Ectodermal cell (in vitro differentiated cells): Measurements from ENCODE around the gene ARHGAP18.

Experiments
- H3K27ac ChIP-seq: 2 replicates; pipeline ENCODE4 v1.7.0; 2013; ENCODE audit warnings: mild to moderate bottlenecking, low read depth, low read length; ENCODE audit not compliant: insufficient read depth, poor library complexity, severe bottlenecking
- H3K27me3 ChIP-seq: 2 replicates; pipeline ENCODE4 v1.7.0; 2013; ENCODE audit warnings: mild to moderate bottlenecking, low read length; ENCODE audit not compliant: insufficient read depth, control insufficient read depth, poor library complexity, severe bottlenecking
- H3K36me3 ChIP-seq: one replicate; pipeline ENCODE4 v1.7.0; 2013; ENCODE audit warnings: low read length; ENCODE audit not compliant: control insufficient read depth, insufficient read depth
- H3K4me1 ChIP-seq: one replicate; pipeline ENCODE4 v1.7.0; 2013; ENCODE audit warnings: low read length; ENCODE audit not compliant: control insufficient read depth, insufficient read depth
- H3K4me3 ChIP-seq: 2 replicates; pipeline ENCODE4 v1.7.0; 2013; ENCODE audit warnings: low read depth, low read length, control low read depth; ENCODE audit not compliant: insufficient read depth
- H3K9me3 ChIP-seq: 2 replicates; pipeline ENCODE4 v1.7.0; 2013; ENCODE audit warnings: mild to moderate bottlenecking, low read length, moderate library complexity; ENCODE audit not compliant: control insufficient read depth
- WGBS, 2 experiments: methylation state at CpG; one replicate each; pipeline ENCODE4 v1.1.7; 2013; ENCODE audit warnings: missing lambda C conversion rate in 2 of 2; 5-methylcytosine and 5-hydroxymethylcytosine counted together

ARHGAP18 gene

GRCh38 chr6:129551486-129551885 is 158.5 kb downstream of the ARHGAP18 start:
- Histone ChIP-seq H3K36me3 (no peaks in the 10 kb centered on the region), H3K9me3 (no peaks in the 10 kb centered on the region), H3K27me3 (no peaks in the 10 kb centered on the region), H3K27ac (no peak overlapping the region), H3K4me3 (no peak overlapping the region), H3K4me1 (no peaks in the 10 kb centered on the region)
- WGBS, 2 experiments = 88% methylated on average over 1 of the region's 1 CpG; no CpG with 5 or more reads in 1 of the 2 experiments

- H3K36me3 ChIP-seq = no peaks in the 10 kb centered on the region
- no peaks in the 10 kb centered on the region for H3K4me1 ChIP-seq
- no peak overlapping the region for H3K27ac ChIP-seq
- WGBS, 2 experiments = 94 to 97% methylated on average over 3 of the region's 4 CpGs
- no peaks in the 10 kb centered on the region for H3K9me3 ChIP-seq
- H3K4me3 ChIP-seq = no peak overlapping the region
- no peaks in the 10 kb centered on the region for H3K27me3 ChIP-seq
These were observed 163.3 kb downstream of the ARHGAP18 start for GRCh38 chr6:129546702-129547101.

GRCh38 chr6:129544892-129545612 is 164.9 kb downstream of the ARHGAP18 start:
- no peaks in the 10 kb centered on the region for H3K9me3 ChIP-seq
- H3K27ac ChIP-seq = no peak overlapping the region
- H3K36me3 ChIP-seq = no peaks in the 10 kb centered on the region
- no peaks in the 10 kb centered on the region for H3K4me1 ChIP-seq
- no peaks in the 10 kb centered on the region for H3K27me3 ChIP-seq
- H3K4me3 ChIP-seq = no peak overlapping the region
- WGBS, 2 experiments = 92 to 94% methylated on average over 8 of the region's 8 CpGs

GRCh38 chr6:129543981-129544380 is 166.0 kb downstream of the ARHGAP18 start:
- H3K27me3 ChIP-seq = no peaks in the 10 kb centered on the region
- no peaks in the 10 kb centered on the region for H3K9me3 ChIP-seq
- WGBS, 2 experiments = 94% methylated on average over 2 of the region's 2 CpGs; no CpG with 5 or more reads in 1 of the 2 experiments
- H3K4me3 ChIP-seq = no peak overlapping the region
- no peaks in the 10 kb centered on the region for H3K36me3 ChIP-seq
- no peaks in the 10 kb centered on the region for H3K4me1 ChIP-seq
- H3K27ac ChIP-seq = no peak overlapping the region

GRCh38 chr6:129542705-129543104 is 167.3 kb downstream of the ARHGAP18 start:
- Histone ChIP-seq H3K27ac (no peak overlapping the region), H3K27me3 (no peaks in the 10 kb centered on the region), H3K4me3 (no peak overlapping the region), H3K36me3 (no peaks in the 10 kb centered on the region), H3K9me3 (no peaks in the 10 kb centered on the region), H3K4me1 (no peaks in the 10 kb centered on the region)
- 93 to 95% methylated on average over 2 of the region's 2 CpGs for WGBS, 2 experiments

GRCh38 chr6:129539032-129539431 is 170.9 kb downstream of the ARHGAP18 start:
- no peaks in the 10 kb centered on the region for H3K36me3 ChIP-seq
- no peak overlapping the region for H3K27ac ChIP-seq
- WGBS, 2 experiments = 86 to 90% methylated on average over 2 of the region's 2 CpGs
- no peaks in the 10 kb centered on the region for H3K4me1 ChIP-seq
- H3K9me3 ChIP-seq = no peaks in the 10 kb centered on the region
- H3K27me3 ChIP-seq = no peaks in the 10 kb centered on the region
- H3K4me3 ChIP-seq = no peak overlapping the region

- H3K4me3 ChIP-seq = no peak overlapping the region
- H3K4me1 ChIP-seq = no peaks in the 10 kb centered on the region
- no peaks in the 10 kb centered on the region for H3K9me3 ChIP-seq
- no peaks in the 10 kb centered on the region for H3K27me3 ChIP-seq
- H3K36me3 ChIP-seq = no peaks in the 10 kb centered on the region
- no peak overlapping the region for H3K27ac ChIP-seq
These were observed 173.7 kb downstream of the ARHGAP18 start for GRCh38 chr6:129536271-129536670.

GRCh38 chr6:129534926-129535325 is 175.1 kb downstream of the ARHGAP18 start:
- no peaks in the 10 kb centered on the region for H3K36me3 ChIP-seq
- no peaks in the 10 kb centered on the region for H3K27me3 ChIP-seq
- H3K27ac ChIP-seq = no peak overlapping the region
- no peaks in the 10 kb centered on the region for H3K9me3 ChIP-seq
- no peak overlapping the region for H3K4me3 ChIP-seq
- H3K4me1 ChIP-seq = no peaks in the 10 kb centered on the region
